Fibroblast of villous mesenchyme (primary cell): ENCODE measurements around the gene SMAD2. TPM values are rescaled to one million over a fixed set of nuclear protein-coding genes. Genes with fewer than 3 reads are reported as not detected.
A peak's percentile ranks its signal among the peaks of the same experiment; 100 is the strongest.

Experiments used
- DNase-seq: peaks from one replicate; pipeline ENCODE4 v3.0.0-alpha.2; 2010; ENCODE audit warnings: low read depth
- H3K4me3 ChIP-seq: 2 replicates; pipeline ENCODE4 v1.5.1; 2011; ENCODE audit warnings: low read depth, mild to moderate bottlenecking, low read length
- total RNA-seq: library from RNA; depleted of rRNA; stranded (reverse); fragments of >200 nt; gene quantifications from 2 replicates; pipeline ENCODE4 v1.2.3, GENCODE V29; 2012
- TF ChIP-seq, protein P1 (sequence below): IDR thresholded peaks from 2 replicates; pipeline ENCODE4 v1.5.1; 2012; ENCODE audit warnings: low read depth, mild to moderate bottlenecking, low read length; ENCODE audit not compliant: insufficient read depth

The SMAD2 gene
- total RNA-seq, 1 donor: 36.3 TPM

DNA sequence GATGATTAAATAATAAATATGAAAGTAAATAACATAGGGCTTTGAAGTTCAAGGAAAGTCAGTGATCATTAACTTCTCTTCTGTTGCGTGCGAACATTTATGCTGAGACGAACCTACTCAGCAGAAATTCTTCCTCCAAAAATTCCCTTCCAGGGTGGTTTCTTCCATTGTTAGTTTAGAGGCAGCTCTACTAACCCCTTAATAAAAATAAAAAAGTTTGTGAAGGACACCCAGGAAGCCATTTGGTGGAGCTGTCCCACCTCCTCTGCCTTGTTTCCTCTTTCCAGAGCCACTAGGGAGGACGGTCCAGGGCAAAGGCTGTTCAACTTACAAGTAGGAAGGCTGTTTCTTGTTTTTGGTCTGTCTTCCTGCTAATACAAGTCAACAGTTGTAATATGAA lies 2.1 kb upstream of the SMAD2 start:
- no peak overlapping the region for H3K4me3 ChIP-seq
- TF ChIP-seq, protein P1, sequence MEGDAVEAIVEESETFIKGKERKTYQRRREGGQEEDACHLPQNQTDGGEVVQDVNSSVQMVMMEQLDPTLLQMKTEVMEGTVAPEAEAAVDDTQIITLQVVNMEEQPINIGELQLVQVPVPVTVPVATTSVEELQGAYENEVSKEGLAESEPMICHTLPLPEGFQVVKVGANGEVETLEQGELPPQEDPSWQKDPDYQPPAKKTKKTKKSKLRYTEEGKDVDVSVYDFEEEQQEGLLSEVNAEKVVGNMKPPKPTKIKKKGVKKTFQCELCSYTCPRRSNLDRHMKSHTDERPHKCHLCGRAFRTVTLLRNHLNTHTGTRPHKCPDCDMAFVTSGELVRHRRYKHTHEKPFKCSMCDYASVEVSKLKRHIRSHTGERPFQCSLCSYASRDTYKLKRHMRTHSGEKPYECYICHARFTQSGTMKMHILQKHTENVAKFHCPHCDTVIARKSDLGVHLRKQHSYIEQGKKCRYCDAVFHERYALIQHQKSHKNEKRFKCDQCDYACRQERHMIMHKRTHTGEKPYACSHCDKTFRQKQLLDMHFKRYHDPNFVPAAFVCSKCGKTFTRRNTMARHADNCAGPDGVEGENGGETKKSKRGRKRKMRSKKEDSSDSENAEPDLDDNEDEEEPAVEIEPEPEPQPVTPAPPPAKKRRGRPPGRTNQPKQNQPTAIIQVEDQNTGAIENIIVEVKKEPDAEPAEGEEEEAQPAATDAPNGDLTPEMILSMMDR: no peak
- no peak for DNase-seq

DNA sequence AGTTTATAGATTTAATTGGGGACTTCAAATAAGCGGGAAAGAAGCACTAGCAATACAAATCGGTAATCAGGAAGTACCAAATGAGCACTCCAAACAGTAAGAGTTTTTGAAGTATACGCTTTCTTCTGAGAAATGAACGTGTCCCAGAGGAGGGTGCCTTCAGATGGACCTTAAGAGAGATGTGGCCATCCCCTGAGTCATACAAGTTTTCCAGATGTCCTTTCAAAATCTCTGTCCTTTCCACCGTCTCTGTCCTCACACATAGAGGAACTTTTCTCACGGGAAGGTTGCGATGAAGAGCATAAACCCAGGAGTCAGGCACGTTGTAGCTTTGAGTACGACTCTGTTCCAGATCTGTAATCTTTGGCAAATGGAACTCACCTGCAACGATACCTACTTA lies 1.7 kb upstream of the SMAD2 start:
- TF ChIP-seq, protein P1: no peak
- H3K4me3 ChIP-seq: no peak overlapping the region
- no peak for DNase-seq

DNA sequence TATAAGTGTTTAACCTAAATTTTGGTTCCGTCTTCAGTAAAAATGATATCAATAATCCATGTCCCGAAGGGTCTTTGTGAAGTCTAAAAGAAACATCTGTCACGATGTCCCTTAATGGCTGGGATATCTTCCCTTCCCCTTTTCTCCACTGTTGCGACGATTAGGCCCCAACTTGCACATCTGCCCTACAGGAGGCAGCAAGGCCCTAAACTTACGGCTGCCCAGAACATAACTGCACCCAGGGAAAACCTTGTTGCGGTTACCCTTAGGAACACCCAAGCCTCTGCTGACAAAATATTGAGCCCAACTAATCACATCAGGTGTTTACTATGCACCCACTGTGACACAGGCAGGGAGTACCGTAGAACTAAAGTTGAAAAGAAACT lies 1.3 kb upstream of the SMAD2 start:
- H3K4me3 ChIP-seq: peak overlapping the region; percentile 72
- DNase-seq: peak; percentile 23
- TF ChIP-seq, protein P1: no peak

DNA sequence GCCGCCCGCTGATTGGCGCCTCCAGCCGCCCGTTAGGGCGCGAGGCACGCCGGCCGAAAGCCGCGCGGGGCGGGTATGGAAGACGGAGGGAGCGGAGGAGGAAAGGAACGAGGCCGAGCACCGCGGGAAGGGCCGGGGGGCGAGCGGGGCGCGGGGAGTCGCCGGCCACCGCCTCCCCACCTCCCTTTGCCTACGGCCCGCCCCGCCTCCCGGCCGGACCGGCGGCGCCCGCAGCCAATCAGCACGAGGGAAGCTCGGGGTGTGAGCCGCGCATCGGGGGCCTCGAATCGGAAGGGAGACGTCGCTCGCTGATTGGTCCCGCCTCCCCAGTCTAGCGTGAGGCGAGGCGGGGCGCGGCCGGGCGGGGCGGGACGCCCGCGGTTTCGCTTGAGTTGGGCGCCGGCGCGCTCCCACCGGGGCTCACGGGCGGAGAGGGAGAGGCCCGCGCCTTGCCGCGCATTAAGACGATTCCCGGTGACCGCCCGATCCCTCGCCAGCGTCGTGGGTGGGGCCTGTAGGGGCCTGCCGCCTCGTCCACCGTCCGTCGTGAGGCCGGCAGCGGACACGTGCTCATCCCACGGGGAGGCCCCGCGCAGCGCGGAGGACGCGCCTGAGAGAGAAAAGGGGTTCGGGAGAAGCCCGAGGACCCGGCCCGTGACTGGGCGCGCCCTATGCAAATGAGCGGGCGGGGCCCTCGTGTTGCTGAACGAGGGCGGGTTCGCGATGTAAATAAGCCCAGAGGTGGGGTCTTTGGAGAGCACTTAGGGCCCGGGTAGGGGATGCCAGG lies 665 bp upstream of the SMAD2 start:
- DNase-seq: peak; percentile 97
- H3K4me3 ChIP-seq: peak overlapping the region; percentile 85
- TF ChIP-seq, protein P1: no peak

DNA sequence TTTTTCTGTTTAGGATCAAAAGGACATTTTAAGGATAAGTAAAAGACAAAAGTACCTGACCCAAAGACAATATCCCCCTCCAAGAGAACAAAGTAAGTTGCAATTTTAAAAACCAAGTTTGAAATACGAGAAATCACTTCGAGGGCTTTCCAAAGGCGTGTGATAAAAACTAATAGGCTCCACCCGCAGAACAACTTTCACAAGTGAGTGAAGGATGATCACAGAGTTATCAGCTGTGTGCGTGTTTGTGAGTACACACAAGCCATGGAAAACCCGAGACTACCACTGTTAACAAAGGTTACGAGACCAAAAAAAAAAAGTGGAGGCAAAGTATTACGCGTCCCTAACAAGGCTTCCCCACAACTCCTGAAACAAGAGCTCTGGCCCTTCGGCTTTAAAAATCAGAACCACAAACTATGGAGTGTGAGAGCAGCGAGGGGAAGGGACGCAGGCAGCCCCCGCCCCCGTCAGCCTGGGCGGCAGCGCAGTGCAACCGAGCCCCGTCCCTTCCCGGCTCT lies 719 bp downstream of the SMAD2 start:
- peak; percentile 70 for DNase-seq

DNA sequence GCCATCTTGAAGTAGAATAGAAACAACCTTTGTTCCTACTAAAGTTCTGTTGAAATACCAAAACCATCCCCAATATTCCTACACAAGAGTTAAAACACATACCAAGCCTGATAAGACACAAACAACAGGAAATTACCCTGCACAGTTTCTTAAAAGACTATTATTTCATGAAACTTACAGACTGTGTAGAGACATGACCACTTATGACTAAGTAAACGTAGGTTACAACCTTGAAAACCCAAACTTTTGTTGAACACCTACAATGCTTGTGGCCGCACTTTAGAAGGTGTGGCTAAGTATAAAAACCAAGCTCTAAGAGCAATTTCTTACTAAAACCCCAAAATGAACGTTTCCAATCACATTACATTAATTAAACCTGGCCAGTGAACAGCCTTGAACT lies 2.0 kb downstream of the SMAD2 start:
- peak overlapping the region; percentile 85 for H3K4me3 ChIP-seq
- TF ChIP-seq, protein P1: no peak
- peak; percentile 39 for DNase-seq

More for the DNA sequence above, 719 bp downstream of the SMAD2 start:
- TF ChIP-seq, protein P1: no peak
- peak overlapping the region; percentile 85 for H3K4me3 ChIP-seq
